Heart left ventricle (tissue), 13 donors: ENCODE measurements around the gene NLRP9.
"Not testable (repeated sequence)": the region's sequence is repeated elsewhere in the genome, so short reads cannot be mapped to it uniquely, and the experiment has no call there.

Experiments
- POLR2A ChIP-seq, 2 donors: fragments of 450-650 bp; IDR thresholded peaks; one replicate each; pipeline ENCODE4 v1.6.1; 2017; ENCODE audit warnings: antibody characterized with exemption in 2 of 2, mild to moderate bottlenecking in 2 of 2, moderate library complexity in 2 of 2
- TF ChIP-seq, protein P1 (sequence below), 12 donors: fragments of 200-600 bp; sonication (generic) in 4 of 12; IDR thresholded peaks; one replicate each; pipeline versions ENCODE4 v1.5.0 to v1.8.0; 2018 to 2022; ENCODE audit warnings: antibody characterized with exemption in 12 of 12, mild to moderate bottlenecking in 5 of 12
- donor health status: ischemic (EF 13 %, LVEDD 7.1; RV severe dilation, severe dysfunction).
- donor health status: DM: no; HTN: yes; CAD: no.
- donor health status: DM: no; HTN: no; CAD: no.
- donor health status: ischemic (EF 25% LVEDD 6.9; RV normal size, moderate dysfunction).
- donor health status: ischemic (EF 25% LVEDD 5.7; RV mildly dilated, moderate dysfunction).
- donor health status: ischemic (EF 35%, LVEDD 5.7; RV mildly dilated, moderate dysfunction).
- donor health status: nonischemic (EF 11% LVEDD 7.7; RV severe dilation, severe dysfunction).
- donor health status: DM: yes; HTN: yes; CAD: no.
- donor health status: PGD.
- donor health status: ischemic (EF 29% LVEDD 5.4; RV normal size, mild dysfunction).
- donor health status: nonischemic (EF 23%, LVEDD 6.1; RV moderate dilation, normal function).

DNA sequence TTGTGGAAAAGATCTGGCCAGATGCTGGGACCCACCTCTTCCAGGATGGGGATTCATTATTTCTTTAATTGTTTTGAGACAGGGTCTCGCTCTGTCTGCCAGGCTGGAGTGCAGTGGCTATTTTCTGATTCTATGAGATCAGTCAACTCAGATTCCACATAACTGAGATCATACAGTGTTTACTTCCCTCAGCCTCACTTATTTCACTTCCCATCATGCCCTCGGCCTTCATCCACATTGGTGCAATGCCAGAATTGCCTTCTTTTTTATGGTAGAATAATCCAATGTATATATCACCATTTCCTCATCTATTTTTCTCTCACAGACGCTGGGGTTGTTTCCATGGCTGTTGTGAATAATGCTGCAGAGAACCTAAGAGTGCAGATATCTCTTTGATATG lies 31.4 kb upstream of the NLRP9 start:
- TF ChIP-seq, protein P1, sequence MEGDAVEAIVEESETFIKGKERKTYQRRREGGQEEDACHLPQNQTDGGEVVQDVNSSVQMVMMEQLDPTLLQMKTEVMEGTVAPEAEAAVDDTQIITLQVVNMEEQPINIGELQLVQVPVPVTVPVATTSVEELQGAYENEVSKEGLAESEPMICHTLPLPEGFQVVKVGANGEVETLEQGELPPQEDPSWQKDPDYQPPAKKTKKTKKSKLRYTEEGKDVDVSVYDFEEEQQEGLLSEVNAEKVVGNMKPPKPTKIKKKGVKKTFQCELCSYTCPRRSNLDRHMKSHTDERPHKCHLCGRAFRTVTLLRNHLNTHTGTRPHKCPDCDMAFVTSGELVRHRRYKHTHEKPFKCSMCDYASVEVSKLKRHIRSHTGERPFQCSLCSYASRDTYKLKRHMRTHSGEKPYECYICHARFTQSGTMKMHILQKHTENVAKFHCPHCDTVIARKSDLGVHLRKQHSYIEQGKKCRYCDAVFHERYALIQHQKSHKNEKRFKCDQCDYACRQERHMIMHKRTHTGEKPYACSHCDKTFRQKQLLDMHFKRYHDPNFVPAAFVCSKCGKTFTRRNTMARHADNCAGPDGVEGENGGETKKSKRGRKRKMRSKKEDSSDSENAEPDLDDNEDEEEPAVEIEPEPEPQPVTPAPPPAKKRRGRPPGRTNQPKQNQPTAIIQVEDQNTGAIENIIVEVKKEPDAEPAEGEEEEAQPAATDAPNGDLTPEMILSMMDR (IDR thresholded peaks at IDR 0.05), result not testable (repeated sequence)
- TF ChIP-seq POLR2A (IDR thresholded peaks at IDR 0.05), result not testable (repeated sequence)
